GM12878 (cell line): ENCODE measurements around the gene ADNP2. TPM values are rescaled to one million over a fixed set of nuclear protein-coding genes. Genes with fewer than 3 reads are reported as not detected.

Experiments used
- ATAC-seq: fragments of 200-7000 bp; cut with Tn5 transposase; 3 replicates; pipeline ENCODE4 v1.9.1; 2020; ENCODE audit warnings: mild to moderate bottlenecking, moderate library complexity
- BruUV-seq: library from RNA; stranded (reverse); fragments of 400-500 nt; replicated peaks from 2 replicates; lab custom pipeline; 2021; lab: Mats Ljungman, UMichigan
- CTCF ChIA-PET: fragments of 300-600 bp; sonication (Branson Sonifier 250); formaldehyde crosslinking; extraction: SDS; loops from one replicate; lab custom pipeline; 2021; ENCODE audit warnings: inconsistent platforms; lab: Yijun Ruan, JAX
- POLR2A ChIA-PET: fragments of 350-600 bp; formaldehyde crosslinking; extraction: SDS; loops from one replicate; lab custom pipeline; 2021; ENCODE audit warnings: inconsistent platforms; lab: Charles Lee
- RAD21 ChIA-PET: fragments of 300-600 bp; sonication (Branson Sonifier 250); formaldehyde crosslinking; loops from one replicate; lab custom pipeline; 2023; ENCODE audit warnings: antibody characterized with exemption; ENCODE audit not compliant: unreplicated experiment; lab: Charles Lee
- SMC1A ChIA-PET: fragments of 300-600 bp; sonication (Branson Sonifier 250); formaldehyde crosslinking; loops from one replicate; lab custom pipeline; 2023; ENCODE audit not compliant: unreplicated experiment, uncharacterized antibody; lab: Charles Lee
- DNase-seq: peaks from one replicate; pipeline ENCODE4 v3.0.0-alpha.2; 2011; ENCODE audit warnings: low read depth, low spot score
- FAIRE-seq: peaks from 3 replicates; lab custom pipeline; 2011; peaks lifted over from hg19 to GRCh38; lab: Jason Lieb, UNC
- H2AFZ ChIP-seq: 2 replicates; pipeline ENCODE4 v1.6.0; 2011; ENCODE audit warnings: low read depth, low read length, control low read depth; ENCODE audit not compliant: control insufficient read depth
- H3K27ac ChIP-seq: 2 replicates; pipeline ENCODE4 v1.5.1; 2011; ENCODE audit warnings: control low read depth; ENCODE audit not compliant: control insufficient read depth, insufficient read depth
- H3K27me3 ChIP-seq, 2 experiments: replicated peaks in 1 of 2; 2 replicates each; pipeline versions ENCODE4 v1.6.0 to v1.6.1; 2011; ENCODE audit warnings: low read length in 1 of 2; ENCODE audit not compliant: control insufficient read depth in 2 of 2, insufficient read depth in 2 of 2
- H3K36me3 ChIP-seq, 2 experiments: 2 replicates each; pipeline ENCODE4 v1.5.1; 2011; ENCODE audit warnings: low read length in 1 of 2; ENCODE audit not compliant: control insufficient read depth in 2 of 2, insufficient read depth in 2 of 2
- H3K4me1 ChIP-seq: 2 replicates; pipeline ENCODE4 v1.6.1; 2011; ENCODE audit warnings: mild to moderate bottlenecking, low read length, moderate library complexity, mixed read lengths; ENCODE audit not compliant: control insufficient read depth, insufficient read depth
- H3K4me2 ChIP-seq: 2 replicates; pipeline ENCODE4 v1.6.0; 2011; ENCODE audit warnings: control low read depth; ENCODE audit not compliant: control insufficient read depth, insufficient read depth
- H3K4me3 ChIP-seq: fragments of 200-600 bp; sonication (generic); 2 replicates; pipeline ENCODE4 v1.5.1; 2016
- H3K79me2 ChIP-seq: 2 replicates; pipeline ENCODE4 v1.6.0; 2011; ENCODE audit warnings: low read length; ENCODE audit not compliant: control insufficient read depth, insufficient read depth
- H3K9ac ChIP-seq: 2 replicates; pipeline ENCODE4 v1.8.0; 2011; ENCODE audit warnings: low read length, control low read depth, mixed read lengths; ENCODE audit not compliant: control insufficient read depth, insufficient read depth
- H3K9me3 ChIP-seq: replicated peaks from 3 replicates; pipeline ENCODE4 v1.5.1; 2011; ENCODE audit warnings: mild to moderate bottlenecking, low read length; ENCODE audit not compliant: control insufficient read depth, insufficient read depth
- H4K20me1 ChIP-seq: 2 replicates; pipeline ENCODE4 v1.6.0; 2011; ENCODE audit not compliant: control insufficient read depth, insufficient read depth
- IKZF1 ChIP-seq: fragments of 450-650 bp; conservative IDR thresholded peaks from 2 replicates; pipeline ENCODE4 v1.6.1; 2017; ENCODE audit warnings: antibody characterized with exemption, mild to moderate bottlenecking
- MEF2B ChIP-seq: fragments of 450-650 bp; IDR thresholded peaks from 2 replicates; pipeline ENCODE4 v1.6.1; 2018; ENCODE audit warnings: mild to moderate bottlenecking, moderate library complexity; ENCODE audit not compliant: partially characterized antibody, poor library complexity, severe bottlenecking
- NBN ChIP-seq: fragments of 450-650 bp; IDR thresholded peaks from 2 replicates; pipeline ENCODE4 v1.6.1; 2016
- NFYA ChIP-seq: IDR thresholded peaks from 2 replicates; pipeline ENCODE4 v1.6.1; 2011; ENCODE audit warnings: low read depth, mild to moderate bottlenecking, low read length, improper control_type of control experiment, borderline replicate concordance
- RAD21 ChIP-seq: IDR thresholded peaks from 2 replicates; pipeline ENCODE4 v1.6.1; 2011; ENCODE audit warnings: mild to moderate bottlenecking, low read depth, low read length, moderate library complexity; ENCODE audit not compliant: insufficient read depth
- SMC3 ChIP-seq: IDR thresholded peaks from 2 replicates; pipeline ENCODE4 v1.6.1; 2011; ENCODE audit warnings: low read length, improper control_type of control experiment, borderline replicate concordance
- TARDBP ChIP-seq: IDR thresholded peaks from 2 replicates; pipeline ENCODE4 v1.6.1; 2016; ENCODE audit warnings: borderline replicate concordance
- TBL1XR1 ChIP-seq: IDR thresholded peaks from 2 replicates; pipeline ENCODE4 v1.6.1; 2012; ENCODE audit warnings: low read depth, low read length, improper control_type of control experiment
- YY1 ChIP-seq: IDR thresholded peaks from 2 replicates; pipeline ENCODE4 v1.6.1; 2011; ENCODE audit warnings: low read depth, mild to moderate bottlenecking, low read length
- WGBS: methylation state at CpG from one replicate; pipeline ENCODE4 v1.1.6; 2016; ENCODE audit warnings: low lambda C conversion rate; ENCODE audit not compliant: insufficient replicate concordance, insufficient coverage; ENCODE audit errors: missing lambda C conversion rate; 5-methylcytosine and 5-hydroxymethylcytosine counted together
- in situ Hi-C: fragments of 300-500 bp; cut with MboI; formaldehyde crosslinking; loops from 9 replicates; pipeline ENCODE4 v1.14.3; 2018; ENCODE audit warnings: mixed read lengths
- intact Hi-C: fragments of 100-400 bp; cut with micrococcal nuclease; formaldehyde crosslinking; loops from one replicate; pipeline ENCODE4 v1.14.2; 2022; ENCODE audit not compliant: unreplicated experiment
- polyA plus RNA-seq, 11 experiments: library from polyadenylated mRNA; depleted of rRNA in 4 of 11; unstranded in 6 of 11; stranded (reverse) in 5 of 11; fragments of >200 nt; fragmentation: Nextera tagmentation in 4 of 11; fragmentation: Illumina TruSeq in 1 of 11; extraction: Ambion mirVana in 4 of 11; extraction: Trizol in 1 of 11; gene quantifications; 1 replicate in 1 of 11; 2 replicates in 10 of 11; pipeline versions ENCODE4 v1.2.1 to v1.2.3, GENCODE V29; 2011 to 2016; ENCODE audit warnings: inconsistent platforms in 2 of 11, missing spikeins in 2 of 11, low read depth in 1 of 11
- total RNA-seq, 4 experiments: library from RNA; depleted of rRNA in 3 of 4; stranded (reverse); fragments of >200 nt in 3 of 4; fragmentation: Illumina TruSeq in 1 of 4; extraction: Trizol in 1 of 4; gene quantifications; 2 replicates each; pipeline versions ENCODE4 v1.2.1 to v1.2.3, GENCODE V29; 2013 to 2021
- TF ChIP-seq, protein P1 (sequence below), 3 experiments: IDR thresholded peaks in 2 of 3; conservative IDR thresholded peaks in 1 of 3; 2 replicates each; pipeline ENCODE4 v1.5.1; 2011; ENCODE audit warnings: low read depth in 3 of 3, low read length in 3 of 3, mild to moderate bottlenecking in 3 of 3, control low read depth in 2 of 3, moderate library complexity in 2 of 3, inconsistent platforms in 1 of 3, mixed read lengths in 1 of 3; ENCODE audit not compliant: control insufficient read depth in 2 of 3, insufficient read depth in 1 of 3; ENCODE audit errors: extremely low read depth in 1 of 3

ADNP2 gene
- total and polyA plus RNA-seq, 10 of the 15 experiments (the other 5 are each of a cell fraction or from before 2014, with no cell fraction given): 3.7 to 25.1 (median 13.0) TPM

DNA sequence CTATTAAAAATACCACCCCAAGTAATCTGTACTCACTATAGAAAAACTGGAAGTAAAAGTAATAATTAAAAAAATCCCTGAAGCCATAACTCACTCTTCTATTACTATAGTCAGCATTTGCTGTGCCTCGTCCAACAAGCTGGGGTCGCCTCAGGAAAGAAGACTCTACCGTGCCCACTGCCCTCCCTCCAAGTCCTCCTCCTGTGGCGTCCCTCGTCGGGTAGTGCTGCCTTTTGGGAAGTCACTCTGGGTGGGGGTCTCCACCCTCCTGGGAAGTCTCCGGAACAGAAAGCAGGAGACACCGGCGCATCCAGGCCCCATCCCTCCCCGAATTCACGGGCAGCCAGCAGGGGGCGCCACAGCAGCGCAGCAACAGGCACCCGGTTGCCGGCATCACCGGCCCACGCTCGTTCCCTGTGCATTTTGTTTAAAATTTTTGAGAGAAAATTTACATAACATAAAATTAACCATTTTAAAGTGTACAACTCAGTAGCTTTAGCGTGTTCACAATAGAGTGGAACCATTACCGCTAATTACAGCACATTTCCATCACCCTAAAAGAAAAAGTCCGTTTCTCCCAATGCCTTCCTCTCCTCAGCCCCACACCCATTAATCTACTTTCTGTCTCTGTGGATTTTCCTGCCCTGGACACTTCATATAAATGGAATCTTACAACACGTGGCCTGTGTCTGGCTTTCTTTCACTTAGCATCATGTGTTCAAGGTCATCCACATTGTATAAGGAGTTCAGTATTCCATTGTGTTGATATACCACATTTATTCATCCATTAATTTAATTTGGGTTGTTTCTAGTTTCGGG is 62.2 kb downstream of the ADNP2 start:
- H3K36me3 ChIP-seq: no peaks in the 10 kb centered on the region
- no peaks in the 10 kb centered on the region for H3K4me1 ChIP-seq
- 0 out of 2 replicates have a peak overlapping the region, but pooled peaks have one; percentile 25 for H3K4me2 ChIP-seq
- H3K9me3 ChIP-seq: no peaks in the 10 kb centered on the region; the same call in 2 of the 3 replicates
- H3K4me3 ChIP-seq: no peak overlapping the region
- POLR2A ChIA-PET: no interaction called here
- no peaks in the 10 kb centered on the region for H4K20me1 ChIP-seq
- H3K79me2 ChIP-seq: no peaks in the 10 kb centered on the region
- SMC1A ChIA-PET: interaction anchor here (0.6 to 4.7 kb wide), 10 partner anchors 12 to 88 kb away, joined by 3 to 34 read pairs (median 4); no protein-coding TSS in a partner anchor
- intact Hi-C loops (loop anchor here (1.0 kb wide), 1 partner anchor 86 kb away; no protein-coding TSS in a partner anchor), in situ Hi-C loops (no loop called here)
- peak; percentile 87 for ATAC-seq
- DNase-seq: no peak
- H2AFZ ChIP-seq: no peak overlapping the region
- H3K27me3 ChIP-seq: no peaks in the 10 kb centered on the region
- no TSS peak for BruUV-seq
- no peak overlapping the region for H3K27ac ChIP-seq
- FAIRE-seq: no peak
- CTCF ChIA-PET: interaction anchor here (0.7 to 4.6 kb wide), 15 partner anchors 10 to 89 kb away, joined by 3 to 55 read pairs (median 8); partner anchors contain the start of gene ADNP2
- no peak overlapping the region for H3K9ac ChIP-seq
- 17% methylated on average over 23 of the region's 23 CpGs for WGBS
- TF ChIP-seq TBL1XR1 (no peak), NFYA (no peak), IKZF1 (peak; percentile 32; the same call in 1 of the 2 replicates), NBN (0 out of 2 replicates have a peak, but pooled peaks have one; percentile 31), RAD21 (peak; percentile 85), SMC3 (peak; percentile 84), MEF2B (no peak), YY1 (peak; percentile 61; the same call in 1 of the 2 replicates), TARDBP (no peak)
- TF ChIP-seq, protein P1, sequence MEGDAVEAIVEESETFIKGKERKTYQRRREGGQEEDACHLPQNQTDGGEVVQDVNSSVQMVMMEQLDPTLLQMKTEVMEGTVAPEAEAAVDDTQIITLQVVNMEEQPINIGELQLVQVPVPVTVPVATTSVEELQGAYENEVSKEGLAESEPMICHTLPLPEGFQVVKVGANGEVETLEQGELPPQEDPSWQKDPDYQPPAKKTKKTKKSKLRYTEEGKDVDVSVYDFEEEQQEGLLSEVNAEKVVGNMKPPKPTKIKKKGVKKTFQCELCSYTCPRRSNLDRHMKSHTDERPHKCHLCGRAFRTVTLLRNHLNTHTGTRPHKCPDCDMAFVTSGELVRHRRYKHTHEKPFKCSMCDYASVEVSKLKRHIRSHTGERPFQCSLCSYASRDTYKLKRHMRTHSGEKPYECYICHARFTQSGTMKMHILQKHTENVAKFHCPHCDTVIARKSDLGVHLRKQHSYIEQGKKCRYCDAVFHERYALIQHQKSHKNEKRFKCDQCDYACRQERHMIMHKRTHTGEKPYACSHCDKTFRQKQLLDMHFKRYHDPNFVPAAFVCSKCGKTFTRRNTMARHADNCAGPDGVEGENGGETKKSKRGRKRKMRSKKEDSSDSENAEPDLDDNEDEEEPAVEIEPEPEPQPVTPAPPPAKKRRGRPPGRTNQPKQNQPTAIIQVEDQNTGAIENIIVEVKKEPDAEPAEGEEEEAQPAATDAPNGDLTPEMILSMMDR (IDR thresholded peaks at IDR 0.05 in 2 of 3, conservative IDR thresholded peaks at IDR 0.05 in 1 of 3; ENCODE audit: control insufficient read depth in 2 of 3, extremely low read depth in 1 of 3, insufficient read depth in 1 of 3, low read depth in 3 of 3, low read length in 3 of 3): peak; percentile 83 to 93 (median 83)
- RAD21 ChIA-PET: interaction anchor here (0.6 to 1.7 kb wide), 9 partner anchors 9 to 88 kb away, joined by 3 to 30 read pairs (median 5); no protein-coding TSS in a partner anchor
